ENCODE measurements around the gene EEF1AKMT1.

The EEF1AKMT1 gene

GRCh38 chr13:20713751-20714150 is 60.0 kb downstream of the EEF1AKMT1 start:
- TF ChIP-seq CTCF (IDR thresholded peaks at IDR 0.05; ENCODE audit: insufficient read depth, low read length, poor library complexity, severe bottlenecking) = no peak
- Histone ChIP-seq H3K4me3 (replicated peaks; ENCODE audit: low read depth, low read length) (no peak overlapping the region), H3K36me3 (ENCODE audit: control insufficient read depth, insufficient read depth, low read length) (no peaks in the 10 kb centered on the region), H3K27me3 (replicated peaks; ENCODE audit: control insufficient read depth, insufficient read depth, low read length) (no peaks in the 10 kb centered on the region)
- no peak for DNase-seq (ENCODE audit: extremely low read depth, insufficient read length)

GRCh38 chr13:20713014-20713376 is 60.8 kb downstream of the EEF1AKMT1 start:
- Histone ChIP-seq H3K27me3 (replicated peaks; ENCODE audit: control insufficient read depth, insufficient read depth, low read length) (no peaks in the 10 kb centered on the region), H3K36me3 (ENCODE audit: control insufficient read depth, insufficient read depth, low read length) (no peaks in the 10 kb centered on the region), H3K4me3 (replicated peaks; ENCODE audit: low read depth, low read length) (no peak overlapping the region)
- no peak for TF ChIP-seq CTCF (IDR thresholded peaks at IDR 0.05; ENCODE audit: insufficient read depth, low read length, poor library complexity, severe bottlenecking)
- DNase-seq (ENCODE audit: extremely low read depth, insufficient read length) = no peak

GRCh38 chr13:20711301-20712044 is 62.3 kb downstream of the EEF1AKMT1 start:
- DNase-seq (ENCODE audit: extremely low read depth, insufficient read length) = no peak
- no peak for TF ChIP-seq CTCF (IDR thresholded peaks at IDR 0.05; ENCODE audit: insufficient read depth, low read length, poor library complexity, severe bottlenecking)
- Histone ChIP-seq H3K27me3 (replicated peaks; ENCODE audit: control insufficient read depth, insufficient read depth, low read length) (no peaks in the 10 kb centered on the region), H3K36me3 (ENCODE audit: control insufficient read depth, insufficient read depth, low read length) (no peaks in the 10 kb centered on the region), H3K4me3 (replicated peaks; ENCODE audit: low read depth, low read length) (no peak overlapping the region)

GRCh38 chr13:20709782-20710181 is 64.0 kb downstream of the EEF1AKMT1 start:
- H3K4me3 ChIP-seq (replicated peaks; ENCODE audit: low read depth, low read length) = no peak overlapping the region
- no peak for DNase-seq (ENCODE audit: extremely low read depth, insufficient read length)
- H3K36me3 ChIP-seq (ENCODE audit: control insufficient read depth, insufficient read depth, low read length) = no peaks in the 10 kb centered on the region
- no peak for TF ChIP-seq CTCF (IDR thresholded peaks at IDR 0.05; ENCODE audit: insufficient read depth, low read length, poor library complexity, severe bottlenecking)
- H3K27me3 ChIP-seq (replicated peaks; ENCODE audit: control insufficient read depth, insufficient read depth, low read length) = no peaks in the 10 kb centered on the region

- H3K4me3 ChIP-seq (replicated peaks; ENCODE audit: low read depth, low read length) = no peak overlapping the region
- H3K36me3 ChIP-seq (ENCODE audit: control insufficient read depth, insufficient read depth, low read length) = no peaks in the 10 kb centered on the region
- DNase-seq (ENCODE audit: extremely low read depth, insufficient read length) = no peak
- TF ChIP-seq CTCF (IDR thresholded peaks at IDR 0.05; ENCODE audit: insufficient read depth, low read length, poor library complexity, severe bottlenecking) = no peak
- H3K27me3 ChIP-seq (replicated peaks; ENCODE audit: control insufficient read depth, insufficient read depth, low read length) = no peaks in the 10 kb centered on the region
Observed at GRCh38 chr13:20709369-20709768, 64.4 kb downstream of the EEF1AKMT1 start.

- TF ChIP-seq CTCF (IDR thresholded peaks at IDR 0.05; ENCODE audit: insufficient read depth, low read length, poor library complexity, severe bottlenecking) = no peak
- no peak for DNase-seq (ENCODE audit: extremely low read depth, insufficient read length)
- Histone ChIP-seq H3K27me3 (replicated peaks; ENCODE audit: control insufficient read depth, insufficient read depth, low read length) (no peaks in the 10 kb centered on the region), H3K4me3 (replicated peaks; ENCODE audit: low read depth, low read length) (no peak overlapping the region), H3K36me3 (ENCODE audit: control insufficient read depth, insufficient read depth, low read length) (no peaks in the 10 kb centered on the region)
Observed at GRCh38 chr13:20708216-20708615, 65.5 kb downstream of the EEF1AKMT1 start.

Data from GM06990 (cell line).